HepG2 (cell line): ENCODE measurements around the gene TTC16. TPM values are rescaled to one million over a fixed set of nuclear protein-coding genes. Genes with fewer than 3 reads are reported as not detected.

Experiments
- ARNT2 ChIP-seq: sonication (generic); formaldehyde crosslinking; IDR thresholded peaks from 2 replicates; pipeline ENCODE4 v1.8.0; 2022; ENCODE audit warnings: mild to moderate bottlenecking, low read depth, missing genetic modification reagents, moderate library complexity
- DPF2 ChIP-seq: sonication (generic); formaldehyde crosslinking; IDR thresholded peaks from 2 replicates; pipeline ENCODE4 v1.4.0; 2020; ENCODE audit warnings: mild to moderate bottlenecking, low read depth, missing genetic modification reagents, borderline replicate concordance
- FOXJ3 ChIP-seq: sonication (generic); formaldehyde crosslinking; IDR thresholded peaks from 2 replicates; pipeline ENCODE4 v1.4.0; 2020; ENCODE audit warnings: missing genetic modification reagents, mild to moderate bottlenecking, borderline replicate concordance
- GTF3A ChIP-seq: sonication (generic); formaldehyde crosslinking; conservative IDR thresholded peaks from 2 replicates; pipeline ENCODE4 v1.4.0; 2020; ENCODE audit warnings: mild to moderate bottlenecking, missing genetic modification reagents
- HHEX ChIP-seq: IDR thresholded peaks from 2 replicates; pipeline ENCODE4 v1.6.1; 2016; ENCODE audit warnings: control low read depth
- HNRNPK ChIP-seq: fragments of 200-400 bp; formaldehyde crosslinking; IDR thresholded peaks from 2 replicates; pipeline ENCODE4 v1.6.1; 2018; ENCODE audit warnings: low read length, low read depth, moderate library complexity, mild to moderate bottlenecking; ENCODE audit not compliant: poor library complexity, severe bottlenecking
- HNRNPUL1 ChIP-seq: fragments of 200-400 bp; formaldehyde crosslinking; IDR thresholded peaks from 2 replicates; pipeline ENCODE4 v1.6.1; 2017; ENCODE audit warnings: low read depth, mild to moderate bottlenecking, low read length, moderate library complexity
- KAT8 ChIP-seq: IDR thresholded peaks from 2 replicates; pipeline ENCODE4 v1.6.1; 2016; ENCODE audit warnings: missing genetic modification reagents, missing compliant biosample characterization
- NFE2L1 ChIP-seq: sonication (generic); formaldehyde crosslinking; IDR thresholded peaks from 2 replicates; pipeline ENCODE4 v1.4.0; 2020; ENCODE audit warnings: missing genetic modification reagents, mild to moderate bottlenecking, borderline replicate concordance
- NFYB ChIP-seq: sonication (generic); formaldehyde crosslinking; IDR thresholded peaks from 2 replicates; pipeline ENCODE4 v1.4.0; 2020; ENCODE audit warnings: missing genetic modification reagents
- PAX8 ChIP-seq: sonication (generic); formaldehyde crosslinking; IDR thresholded peaks from 2 replicates; pipeline ENCODE4 v1.8.0; 2022; ENCODE audit warnings: mild to moderate bottlenecking, missing genetic modification reagents, borderline replicate concordance
- RBM39 ChIP-seq: fragments of 200-400 bp; formaldehyde crosslinking; IDR thresholded peaks from one replicate; pipeline ENCODE4 v1.6.1; 2018; ENCODE audit warnings: antibody characterized with exemption, mild to moderate bottlenecking, low read depth, low read length; ENCODE audit not compliant: poor library complexity, severe bottlenecking
- SMYD3 ChIP-seq: sonication (generic); formaldehyde crosslinking; IDR thresholded peaks from 2 replicates; pipeline ENCODE4 v1.8.1; 2023; ENCODE audit warnings: mild to moderate bottlenecking, missing genetic modification reagents
- SNRNP70 ChIP-seq: fragments of 200-400 bp; formaldehyde crosslinking; IDR thresholded peaks from 2 replicates; pipeline ENCODE4 v1.6.1; 2017; ENCODE audit warnings: mild to moderate bottlenecking, low read depth, low read length, moderate library complexity
- SPEN ChIP-seq: sonication (generic); formaldehyde crosslinking; IDR thresholded peaks from 2 replicates; pipeline ENCODE4 v1.5.1; 2020; ENCODE audit warnings: low read depth, mild to moderate bottlenecking, missing genetic modification reagents
- SUZ12 ChIP-seq: fragments of 150-350 bp; IDR thresholded peaks from 2 replicates; pipeline ENCODE4 v1.6.1; 2014; ENCODE audit warnings: low read depth, low read length
- ZNF253 ChIP-seq: sonication (generic); formaldehyde crosslinking; IDR thresholded peaks from 2 replicates; pipeline ENCODE4 v1.8.0; 2022; ENCODE audit warnings: mild to moderate bottlenecking, missing genetic modification reagents, borderline replicate concordance
- ZNF792 ChIP-seq: IDR thresholded peaks from 2 replicates; pipeline ENCODE4 v1.6.1; 2016
- polyA plus RNA-seq, 8 experiments: library from polyadenylated mRNA; depleted of rRNA in 3 of 8; stranded (reverse) in 7 of 8; unstranded in 1 of 8; fragments of >200 nt; fragmentation: Illumina TruSeq in 4 of 8; extraction: Trizol in 4 of 8; gene quantifications; 2 replicates each; pipeline versions ENCODE4 v1.2.1 to v1.2.3, GENCODE V29; 2011 to 2016; ENCODE audit warnings: low read depth in 4 of 8, missing spikeins in 1 of 8, mixed read lengths in 1 of 8; ENCODE audit not compliant: insufficient read depth in 1 of 8
- total RNA-seq, 5 experiments: library from RNA; depleted of rRNA; stranded (reverse); fragments of >200 nt; fragmentation: Illumina TruSeq; extraction: Trizol; gene quantifications; 2 replicates each; pipeline ENCODE4 v1.2.3, GENCODE V29; 2016; ENCODE audit warnings: low read depth in 1 of 5
- TF ChIP-seq, protein P1 (sequence below): sonication (generic); formaldehyde crosslinking; IDR thresholded peaks from 2 replicates; pipeline ENCODE4 v1.5.1; 2020; ENCODE audit warnings: missing genetic modification reagents, mild to moderate bottlenecking, borderline replicate concordance
- TF ChIP-seq, protein P2 (sequence below): sonication (generic); formaldehyde crosslinking; IDR thresholded peaks from 2 replicates; pipeline ENCODE4 v1.4.0; 2020; ENCODE audit warnings: missing genetic modification reagents, borderline replicate concordance
- TF ChIP-seq, protein P3 (sequence below): sonication (generic); formaldehyde crosslinking; IDR thresholded peaks from 2 replicates; pipeline ENCODE4 v1.4.0; 2020; ENCODE audit warnings: mild to moderate bottlenecking, missing genetic modification reagents
- TF ChIP-seq, protein P4 (sequence below): sonication (generic); formaldehyde crosslinking; IDR thresholded peaks from 2 replicates; pipeline ENCODE4 v1.8.0; 2023; ENCODE audit warnings: mild to moderate bottlenecking, missing genetic modification reagents

The TTC16 gene
- total and polyA plus RNA-seq, 2 of the 13 experiments (the other 11 are each of a cell fraction or from before 2014, with no cell fraction given): not detected

DNA sequence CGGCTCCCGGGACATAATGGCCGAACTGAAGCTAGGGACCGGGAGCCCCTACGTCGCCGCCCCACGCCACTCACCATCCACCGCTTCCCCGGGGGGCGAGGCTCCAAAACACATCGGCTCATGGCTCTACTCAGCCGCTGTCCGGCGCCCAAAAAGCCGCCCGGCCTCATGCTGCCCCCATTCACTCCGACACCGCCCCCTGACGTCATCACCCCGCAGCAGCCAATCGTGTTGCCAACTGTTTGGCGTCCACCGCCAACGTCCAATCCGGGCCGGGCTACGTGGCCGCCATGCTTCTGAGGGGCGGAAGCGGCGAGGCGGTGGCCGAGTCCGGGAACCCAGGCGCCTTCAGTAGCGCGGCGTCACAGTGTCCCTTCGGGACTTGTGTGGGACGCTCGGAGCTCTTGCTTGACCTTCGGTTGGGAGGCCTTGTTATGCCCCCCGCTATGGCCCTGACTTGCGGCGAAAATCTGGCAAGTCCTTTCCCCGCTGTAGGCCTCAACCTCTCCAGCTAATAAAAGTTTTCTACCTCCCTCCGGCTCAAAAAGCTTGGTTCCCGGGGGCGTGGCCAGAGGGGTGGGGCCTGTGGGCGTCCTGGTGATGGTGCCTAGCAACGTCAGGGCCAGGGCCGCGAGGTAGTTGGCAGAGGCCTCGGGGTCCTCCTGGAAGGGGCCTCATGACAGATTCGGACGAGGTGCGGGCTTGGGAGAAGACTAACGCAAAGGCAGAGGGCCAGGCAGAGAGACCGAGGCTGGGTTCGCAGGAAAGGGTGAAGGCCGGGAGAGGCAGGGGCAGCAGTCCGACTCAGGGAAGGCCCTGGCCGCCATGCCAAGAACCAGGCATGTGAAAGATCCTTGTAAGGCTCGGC, at the start of gene TTC16, which contains the start of gene PTRH1 (continued):
- TF ChIP-seq SNRNP70 (no peak), SMYD3 (CRISPR knock-in tag) (no peak), FOXJ3 (CRISPR knock-in tag) (peak; percentile 33; the same call in 1 of the 2 replicates), NFYB (peak; percentile 96), HNRNPUL1 (no peak), PAX8 (CRISPR knock-in tag) (no peak), SUZ12 (no peak), ZNF253 (CRISPR knock-in tag) (no peak), KAT8 (CRISPR knock-in tag) (peak; percentile 88; the same call in 1 of the 2 replicates), HNRNPK (no peak), RBM39 (no peak), NFE2L1 (CRISPR knock-in tag) (no peak; the same call in 1 of the 2 replicates), GTF3A (CRISPR knock-in tag) (0 out of 2 replicates have a peak, but pooled peaks have one; percentile 37), SPEN (CRISPR knock-in tag) (peak; percentile 45; the same call in 1 of the 2 replicates), ZNF792 (CRISPR knock-in tag) (peak; percentile 66; the same call in 1 of the 2 replicates), ARNT2 (CRISPR knock-in tag) (peak; percentile 85), DPF2 (no peak), HHEX (CRISPR knock-in tag) (no peak)
- TF ChIP-seq, protein P1, sequence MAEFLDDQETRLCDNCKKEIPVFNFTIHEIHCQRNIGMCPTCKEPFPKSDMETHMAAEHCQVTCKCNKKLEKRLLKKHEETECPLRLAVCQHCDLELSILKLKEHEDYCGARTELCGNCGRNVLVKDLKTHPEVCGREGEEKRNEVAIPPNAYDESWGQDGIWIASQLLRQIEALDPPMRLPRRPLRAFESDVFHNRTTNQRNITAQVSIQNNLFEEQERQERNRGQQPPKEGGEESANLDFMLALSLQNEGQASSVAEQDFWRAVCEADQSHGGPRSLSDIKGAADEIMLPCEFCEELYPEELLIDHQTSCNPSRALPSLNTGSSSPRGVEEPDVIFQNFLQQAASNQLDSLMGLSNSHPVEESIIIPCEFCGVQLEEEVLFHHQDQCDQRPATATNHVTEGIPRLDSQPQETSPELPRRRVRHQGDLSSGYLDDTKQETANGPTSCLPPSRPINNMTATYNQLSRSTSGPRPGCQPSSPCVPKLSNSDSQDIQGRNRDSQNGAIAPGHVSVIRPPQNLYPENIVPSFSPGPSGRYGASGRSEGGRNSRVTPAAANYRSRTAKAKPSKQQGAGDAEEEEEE (CRISPR knock-in tag): no peak
- TF ChIP-seq, protein P2, sequence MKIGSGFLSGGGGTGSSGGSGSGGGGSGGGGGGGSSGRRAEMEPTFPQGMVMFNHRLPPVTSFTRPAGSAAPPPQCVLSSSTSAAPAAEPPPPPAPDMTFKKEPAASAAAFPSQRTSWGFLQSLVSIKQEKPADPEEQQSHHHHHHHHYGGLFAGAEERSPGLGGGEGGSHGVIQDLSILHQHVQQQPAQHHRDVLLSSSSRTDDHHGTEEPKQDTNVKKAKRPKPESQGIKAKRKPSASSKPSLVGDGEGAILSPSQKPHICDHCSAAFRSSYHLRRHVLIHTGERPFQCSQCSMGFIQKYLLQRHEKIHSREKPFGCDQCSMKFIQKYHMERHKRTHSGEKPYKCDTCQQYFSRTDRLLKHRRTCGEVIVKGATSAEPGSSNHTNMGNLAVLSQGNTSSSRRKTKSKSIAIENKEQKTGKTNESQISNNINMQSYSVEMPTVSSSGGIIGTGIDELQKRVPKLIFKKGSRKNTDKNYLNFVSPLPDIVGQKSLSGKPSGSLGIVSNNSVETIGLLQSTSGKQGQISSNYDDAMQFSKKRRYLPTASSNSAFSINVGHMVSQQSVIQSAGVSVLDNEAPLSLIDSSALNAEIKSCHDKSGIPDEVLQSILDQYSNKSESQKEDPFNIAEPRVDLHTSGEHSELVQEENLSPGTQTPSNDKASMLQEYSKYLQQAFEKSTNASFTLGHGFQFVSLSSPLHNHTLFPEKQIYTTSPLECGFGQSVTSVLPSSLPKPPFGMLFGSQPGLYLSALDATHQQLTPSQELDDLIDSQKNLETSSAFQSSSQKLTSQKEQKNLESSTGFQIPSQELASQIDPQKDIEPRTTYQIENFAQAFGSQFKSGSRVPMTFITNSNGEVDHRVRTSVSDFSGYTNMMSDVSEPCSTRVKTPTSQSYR (CRISPR knock-in tag): no peak; the same call in 1 of the 2 replicates
- TF ChIP-seq, protein P3, sequence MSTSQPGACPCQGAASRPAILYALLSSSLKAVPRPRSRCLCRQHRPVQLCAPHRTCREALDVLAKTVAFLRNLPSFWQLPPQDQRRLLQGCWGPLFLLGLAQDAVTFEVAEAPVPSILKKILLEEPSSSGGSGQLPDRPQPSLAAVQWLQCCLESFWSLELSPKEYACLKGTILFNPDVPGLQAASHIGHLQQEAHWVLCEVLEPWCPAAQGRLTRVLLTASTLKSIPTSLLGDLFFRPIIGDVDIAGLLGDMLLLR: peak; percentile 1; the same call in 1 of the 2 replicates
- TF ChIP-seq, protein P4, sequence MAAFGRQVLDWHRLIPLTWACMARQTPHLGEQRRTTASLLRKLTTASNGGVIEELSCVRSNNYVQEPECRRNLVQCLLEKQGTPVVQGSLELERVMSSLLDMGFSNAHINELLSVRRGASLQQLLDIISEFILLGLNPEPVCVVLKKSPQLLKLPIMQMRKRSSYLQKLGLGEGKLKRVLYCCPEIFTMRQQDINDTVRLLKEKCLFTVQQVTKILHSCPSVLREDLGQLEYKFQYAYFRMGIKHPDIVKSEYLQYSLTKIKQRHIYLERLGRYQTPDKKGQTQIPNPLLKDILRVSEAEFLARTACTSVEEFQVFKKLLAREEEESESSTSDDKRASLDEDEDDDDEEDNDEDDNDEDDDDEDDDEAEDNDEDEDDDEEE (CRISPR knock-in tag): 0 out of 2 replicates have a peak, but pooled peaks have one; percentile 36
